GM21515 (cell line): ENCODE results near the gene TSPAN4.

Experiments used
- ATAC-seq: cut with Tn5 transposase; IDR thresholded peaks from one replicate; pipeline ENCODE4 v1.9.1; 2021; ENCODE audit not compliant: unreplicated experiment

Gene TSPAN4

GRCh38 chr11:821512-822371 is 20.9 kb upstream of the TSPAN4 start:
- ATAC-seq, result no peak

GRCh38 chr11:823441-824291 is 19.0 kb upstream of the TSPAN4 start:
- no peak for ATAC-seq

- ATAC-seq, result no peak
Observed at GRCh38 chr11:824292-824880, 18.3 kb upstream of the TSPAN4 start.

- no peak for ATAC-seq
Observed at GRCh38 chr11:824942-825341, 17.7 kb upstream of the TSPAN4 start.

- no peak for ATAC-seq
Observed at GRCh38 chr11:825366-826226, 17.1 kb upstream of the TSPAN4 start.

GRCh38 chr11:826227-826621 is 16.4 kb upstream of the TSPAN4 start:
- no peak for ATAC-seq

- no peak for ATAC-seq
Observed at GRCh38 chr11:826836-827145, 15.9 kb upstream of the TSPAN4 start.

- ATAC-seq, result no peak
Observed at GRCh38 chr11:827146-827896, 15.3 kb upstream of the TSPAN4 start.

GRCh38 chr11:827897-828192 is 14.8 kb upstream of the TSPAN4 start, which contains the start of gene CRACR2B:
CRACR2B (plus strand) TSS chr11:827919; CDS start chr11:828608, 689 bp downstream.
- ATAC-seq, result no peak

- no peak for ATAC-seq
Observed at GRCh38 chr11:828506-829175, 14.0 kb upstream of the TSPAN4 start.

GRCh38 chr11:829176-829846 is 13.3 kb upstream of the TSPAN4 start:
- no peak for ATAC-seq

- no peak for ATAC-seq
Observed at GRCh38 chr11:829847-830294, 12.8 kb upstream of the TSPAN4 start.

GRCh38 chr11:830295-831117 is 12.1 kb upstream of the TSPAN4 start:
- no peak for ATAC-seq

GRCh38 chr11:831118-831864 is 11.4 kb upstream of the TSPAN4 start:
- no peak for ATAC-seq

- ATAC-seq, result no peak
Observed at GRCh38 chr11:831961-832528, 10.6 kb upstream of the TSPAN4 start.

GRCh38 chr11:832529-833113 is 10.0 kb upstream of the TSPAN4 start, which contains the start of gene CD151:
CD151 (plus strand) TSS chr11:832952; CDS start chr11:836070, 3,118 bp downstream.
- peak; percentile 39 for ATAC-seq
